UCSD-AML1 (cell line): Measurements from ENCODE around the gene PLCH2.

Experiments used
- DNase-seq: peaks from one replicate; lab custom pipeline; 2025; ENCODE audit not compliant: unreplicated experiment; lab: John Stamatoyannopoulos, UW

The PLCH2 gene

DNA sequence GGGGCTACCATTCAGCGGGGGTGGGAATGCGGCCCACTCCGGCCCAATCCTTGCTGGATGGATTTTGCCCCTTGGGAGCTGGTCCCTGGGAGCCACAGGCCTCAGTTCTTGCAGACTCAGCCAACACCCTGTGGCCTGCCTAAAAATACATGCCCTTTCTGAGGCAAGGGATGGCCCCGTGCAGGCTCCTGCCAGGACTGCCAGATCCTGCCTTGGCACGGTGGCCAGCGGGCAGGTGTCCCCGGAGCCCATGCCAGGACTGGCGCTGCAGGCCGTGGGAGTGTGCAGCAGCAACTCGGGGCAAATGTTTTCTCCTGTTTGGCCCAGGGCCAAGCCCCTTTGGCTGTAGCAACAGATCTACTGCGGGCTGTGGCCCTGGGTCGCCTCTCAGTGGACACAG, 51.9 kb downstream of the PLCH2 start:
- DNase-seq: no peak

- DNase-seq: no peak
These were observed 52.5 kb downstream of the PLCH2 start for GRCh38 chr1:2528611-2528965.

- DNase-seq: no peak
These were observed 53.1 kb downstream of the PLCH2 start for GRCh38 chr1:2528966-2529783.

- DNase-seq: no peak
These were observed 53.9 kb downstream of the PLCH2 start, which contains the start of gene HES5 for GRCh38 chr1:2529784-2530512. Gene HES5, minus strand, starts transcription at chr1:2530263. Its CDS starts 99 bp downstream, at chr1:2530164.

- DNase-seq: peak; percentile 68
These were observed 54.6 kb downstream of the PLCH2 start for GRCh38 chr1:2530513-2531361.

GRCh38 chr1:2532485-2533160, 56.5 kb downstream of the PLCH2 start:
- no peak for DNase-seq

DNA sequence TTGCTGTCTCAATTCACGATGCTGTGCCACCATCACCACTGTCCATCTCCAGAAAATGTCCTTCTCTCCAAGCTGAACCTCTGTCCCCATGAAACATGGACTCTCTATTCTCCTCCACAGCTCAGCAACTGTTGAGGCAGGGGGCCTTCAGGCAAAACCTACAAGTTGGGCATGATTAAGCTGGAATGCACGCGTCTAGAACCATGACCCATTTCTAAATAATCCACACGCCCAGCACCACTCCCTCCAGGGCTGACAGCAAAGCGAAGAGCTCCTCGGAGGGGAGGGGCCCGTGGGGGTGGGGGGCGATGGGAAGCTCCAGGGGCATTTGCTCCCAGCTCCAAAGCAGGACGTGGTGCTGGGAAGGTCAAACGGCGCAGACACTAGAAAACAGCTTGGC, 57.3 kb downstream of the PLCH2 start:
- DNase-seq: no peak

- DNase-seq: no peak
These were observed 58.2 kb downstream of the PLCH2 start for GRCh38 chr1:2534315-2534686.

DNA sequence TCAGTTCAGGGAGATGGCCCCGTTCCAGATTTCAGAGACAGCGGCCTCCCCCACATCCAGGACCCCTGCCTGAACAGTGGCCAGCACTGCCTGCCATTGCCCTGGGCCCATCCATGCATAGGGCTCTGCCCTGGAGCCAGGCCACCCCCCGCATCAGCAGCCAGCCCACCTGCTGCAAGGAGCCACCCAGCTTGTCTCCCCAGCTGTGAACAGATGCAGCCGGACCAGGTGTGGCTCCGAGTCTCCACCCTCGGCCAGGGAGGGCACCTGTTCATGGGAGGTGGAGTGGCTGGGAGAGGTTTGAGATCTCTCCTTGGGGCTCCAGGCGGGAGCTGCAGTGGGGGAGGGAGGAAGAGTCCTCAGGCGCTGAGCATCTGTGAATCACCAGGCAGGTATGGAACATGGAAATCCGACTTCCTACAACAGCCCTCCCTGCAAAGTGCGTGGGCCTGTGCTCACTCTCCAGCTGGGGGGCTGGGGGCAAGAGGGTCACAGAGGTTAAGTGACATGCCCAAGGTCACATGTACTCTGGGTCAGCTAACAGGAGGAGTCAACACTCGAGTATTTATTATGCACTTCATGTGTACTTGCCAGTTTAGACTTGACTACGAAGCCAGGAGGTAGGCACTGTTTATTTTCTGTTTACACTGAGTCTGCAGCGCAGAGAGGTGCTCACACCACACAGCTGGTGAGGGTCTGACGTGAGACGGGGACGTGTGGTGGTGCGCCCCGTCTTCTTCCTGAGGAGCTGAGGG, 58.8 kb downstream of the PLCH2 start:
- no peak for DNase-seq

DNA sequence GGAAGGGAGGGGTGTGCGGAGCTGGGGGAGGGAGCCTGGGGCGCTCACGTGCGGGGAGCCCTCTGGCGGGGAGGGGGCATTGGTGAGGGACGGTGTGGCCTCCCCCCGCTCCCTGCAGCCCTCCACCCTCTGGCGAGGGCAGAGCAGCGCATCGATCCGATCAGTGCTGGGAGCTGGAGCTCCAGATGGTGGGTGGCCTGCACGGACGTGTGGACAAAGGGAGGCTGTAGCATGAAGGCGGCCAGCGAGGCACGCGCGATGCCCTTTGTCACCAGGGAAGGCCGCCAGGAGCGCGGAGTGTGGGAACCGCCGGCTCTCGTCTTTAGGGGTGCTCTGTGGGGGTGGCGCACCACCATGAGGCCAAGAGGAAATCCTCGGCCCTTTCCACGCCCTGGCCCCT, 59.4 kb downstream of the PLCH2 start:
- DNase-seq: no peak

DNA sequence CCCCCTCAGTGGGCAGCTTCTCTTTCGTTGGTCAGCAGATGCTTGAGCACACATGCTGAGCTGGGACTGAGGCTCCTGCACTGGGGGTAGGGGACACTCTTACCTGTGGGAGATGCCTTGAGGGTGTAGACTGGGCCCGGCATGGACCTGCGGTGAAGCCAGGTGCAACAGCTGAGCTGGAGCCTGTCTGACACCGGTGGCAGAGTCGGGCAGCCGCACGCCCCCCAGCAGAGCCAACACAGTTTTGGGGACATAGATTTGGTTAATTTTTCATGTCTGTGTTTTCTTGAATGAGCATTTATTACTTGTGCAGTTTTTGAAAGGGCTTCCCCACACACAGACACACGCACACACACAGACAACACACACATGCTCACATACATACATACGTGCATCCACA, 59.9 kb downstream of the PLCH2 start:
- DNase-seq: no peak

DNA sequence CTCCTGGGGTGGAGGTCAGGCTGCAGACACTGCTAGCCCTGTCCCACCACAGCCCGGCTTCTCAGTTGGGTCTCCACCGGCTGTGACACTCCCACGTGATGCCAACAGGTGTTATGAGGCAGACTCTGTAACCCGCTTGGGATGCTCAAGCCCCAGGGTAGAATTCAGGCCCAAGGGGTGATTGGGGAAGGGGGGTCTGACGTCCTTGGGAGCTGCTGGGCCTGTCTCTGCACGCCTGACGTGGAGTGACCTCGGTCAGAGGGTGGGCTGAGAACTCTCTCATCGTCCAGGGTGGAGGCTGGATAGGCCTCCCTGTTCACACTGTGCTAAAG, 61.7 kb downstream of the PLCH2 start:
- DNase-seq: no peak

GRCh38 chr1:2538376-2538775, 62.3 kb downstream of the PLCH2 start:
- DNase-seq: no peak

DNA sequence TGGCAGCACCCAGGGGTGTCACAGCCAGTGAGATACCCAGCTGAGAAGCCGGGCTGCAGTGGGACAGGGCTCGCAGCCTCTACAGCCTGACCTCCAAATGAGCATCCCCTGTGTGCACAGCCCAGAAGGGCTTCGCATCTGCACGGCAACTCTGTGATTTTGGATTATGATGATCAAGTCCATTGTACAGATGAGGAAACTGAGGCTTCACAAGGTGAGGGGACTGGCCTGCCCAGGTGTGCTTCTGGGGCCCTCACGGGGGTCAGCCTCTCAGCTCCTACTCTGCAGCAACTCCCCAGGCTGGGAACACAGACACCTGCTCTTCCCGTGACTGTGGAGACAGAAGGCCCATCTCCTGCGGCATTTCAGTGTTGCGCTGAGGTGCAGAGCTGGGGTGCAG, 62.8 kb downstream of the PLCH2 start:
- DNase-seq: no peak

DNA sequence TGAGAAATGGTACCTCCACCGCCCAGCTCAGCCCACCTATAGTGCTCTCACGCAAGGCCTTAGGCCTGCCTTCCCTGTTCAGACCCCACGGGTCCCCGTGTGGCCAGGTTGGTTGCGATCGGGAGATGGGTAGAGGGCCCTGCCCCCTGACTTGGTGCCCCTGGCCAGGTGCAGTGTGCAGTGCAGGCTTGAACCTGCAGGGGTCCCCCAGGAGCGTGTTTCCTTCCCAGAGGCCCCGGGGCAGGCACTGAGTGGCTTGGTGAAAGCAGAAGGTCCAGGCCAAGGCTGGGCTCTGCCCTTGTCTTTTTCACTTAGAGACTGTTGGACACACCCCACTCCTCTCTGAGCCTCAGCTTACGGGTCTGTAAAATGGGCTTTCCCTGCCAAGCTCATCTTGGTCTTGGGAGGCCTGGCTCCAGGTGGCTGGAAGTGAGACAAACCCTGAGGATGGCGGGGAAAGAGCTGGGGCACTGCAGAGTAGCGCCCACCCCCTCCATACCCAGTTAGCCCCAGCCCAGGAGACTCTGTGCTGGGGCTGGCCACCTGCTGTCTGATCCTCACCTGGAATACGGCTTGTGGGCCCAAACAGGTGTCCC, 63.3 kb downstream of the PLCH2 start:
- DNase-seq: peak; percentile 53

- DNase-seq: no peak
These were observed 64.9 kb downstream of the PLCH2 start for GRCh38 chr1:2540816-2541492.

DNA sequence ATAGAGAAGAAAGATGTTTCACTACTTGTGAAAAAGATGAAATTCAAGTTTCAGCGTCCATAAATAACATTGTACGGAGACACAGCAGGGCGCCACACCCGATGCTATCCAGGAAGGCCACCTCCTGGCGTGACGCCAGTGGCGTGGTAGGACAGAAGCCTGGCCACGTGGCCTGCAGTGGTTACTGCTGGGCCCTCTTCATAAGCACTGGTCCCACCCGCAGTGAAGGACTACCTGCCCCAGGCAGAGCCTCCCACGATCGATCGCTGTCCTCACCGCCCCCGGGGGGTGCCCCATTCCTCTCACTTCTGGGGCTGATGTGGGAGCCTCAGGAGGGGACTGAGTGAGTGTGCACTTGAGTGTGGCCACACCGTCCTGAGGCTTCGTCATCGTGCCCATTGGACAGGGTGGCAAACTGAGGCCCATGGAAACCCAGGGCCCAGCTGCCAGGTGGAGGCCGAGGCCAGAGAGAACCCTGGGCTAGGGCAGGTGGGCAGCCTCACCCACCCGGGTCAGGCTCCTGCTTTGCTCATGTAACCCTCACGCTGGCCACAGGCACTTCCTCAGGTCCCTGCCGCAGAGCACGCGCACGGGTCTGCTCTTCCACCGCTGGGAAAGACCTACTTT, 65.6 kb downstream of the PLCH2 start:
- no peak for DNase-seq

DNA sequence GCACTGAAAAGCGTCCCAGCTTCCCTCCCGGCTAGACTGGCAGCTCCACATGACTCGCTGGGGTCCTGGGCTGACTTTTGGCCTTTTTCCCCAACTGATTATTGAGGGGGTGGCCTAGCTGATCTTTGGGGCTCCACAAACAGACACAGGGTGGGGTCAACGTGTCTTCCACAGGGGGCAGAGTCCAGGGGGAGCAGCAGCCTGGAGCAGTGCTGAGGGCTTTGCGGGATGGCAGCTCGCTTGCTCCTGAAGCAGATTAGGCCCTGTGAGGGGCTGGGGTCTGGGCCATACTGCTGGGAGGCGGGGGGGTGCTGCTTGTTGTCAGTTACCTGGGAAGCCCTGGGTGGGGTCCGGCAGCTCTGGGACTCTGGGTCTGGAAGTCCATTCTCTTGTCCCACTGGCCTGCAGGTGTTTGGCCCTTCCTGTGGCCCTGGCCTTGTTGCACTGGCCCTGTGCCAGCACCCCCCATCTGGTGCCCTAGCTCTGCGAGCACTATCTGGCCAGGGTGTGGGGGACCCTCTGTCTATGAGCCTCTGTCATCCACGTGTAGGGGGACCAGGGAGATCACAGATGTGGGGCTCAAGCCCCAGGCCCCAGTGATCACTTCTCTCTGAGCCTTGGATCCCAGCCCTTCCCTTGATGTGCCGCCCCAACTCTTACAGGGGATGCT, 66.3 kb downstream of the PLCH2 start:
- no peak for DNase-seq
